ENCODE data around the gene MSI2. TPM values are rescaled to one million over a fixed set of nuclear protein-coding genes. Genes with fewer than 3 reads are reported as not detected.

MSI2 gene
- total RNA-seq, 2 donors from 2014 or later: 88.3 to 114 TPM

DNA sequence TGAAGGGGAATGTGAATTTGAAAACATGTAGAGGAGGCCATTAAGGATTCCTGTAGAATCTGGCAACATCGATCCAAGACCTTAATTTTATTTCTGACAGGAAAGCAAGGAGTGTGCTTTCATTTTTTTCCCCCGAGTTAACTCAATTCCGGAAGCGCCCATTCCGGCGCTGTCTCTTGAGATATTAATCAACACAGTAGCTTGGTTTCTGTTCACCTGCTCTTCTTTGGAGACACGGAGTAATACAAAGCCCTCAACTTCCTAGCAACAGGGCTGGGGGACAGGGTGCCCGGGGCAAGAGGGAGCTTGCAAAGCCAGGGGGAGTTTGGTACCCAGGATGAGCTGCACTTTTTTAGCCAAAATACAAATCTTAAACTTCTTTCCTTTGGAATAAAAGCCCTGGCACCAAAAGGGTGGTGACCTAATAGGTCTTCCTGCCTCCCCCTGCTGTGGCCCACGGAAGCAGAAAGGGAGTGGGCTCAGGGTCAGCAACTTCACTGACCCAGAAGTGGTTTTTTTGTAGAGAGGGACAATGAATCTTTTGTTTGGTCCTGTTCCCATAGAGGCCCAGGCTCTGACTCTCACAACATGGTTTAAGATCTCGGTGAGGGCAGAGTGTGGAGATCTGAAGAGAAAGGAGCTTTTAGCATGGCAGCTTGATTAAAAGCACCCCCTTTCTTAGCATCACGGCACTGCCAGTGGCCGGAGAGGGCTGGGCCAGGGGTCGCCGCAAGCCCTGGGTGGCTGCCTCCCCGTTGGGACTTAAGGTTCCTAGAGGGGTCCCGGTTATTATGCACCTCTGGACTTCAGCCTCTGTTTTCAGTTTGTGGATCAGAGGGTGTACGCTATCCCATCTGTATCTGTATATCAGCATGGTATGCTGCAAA, 281.4 kb downstream of the MSI2 start:
- H3K36me3 ChIP-seq (ENCODE audit: control insufficient read depth, insufficient read depth, low read length): no peaks in the 10 kb centered on the region
- no peak for DNase-seq
- H3K27ac Mint-ChIP-seq: no peak overlapping the region
- no peak overlapping the region for H3K4me3 Mint-ChIP-seq
- peaks cover 24% of the 10 kb centered on the region for H3K27me3 ChIP-seq (ENCODE audit: control insufficient read depth, insufficient read depth, low read length, poor library complexity, severe bottlenecking)
- TF ChIP-seq, protein P1, sequence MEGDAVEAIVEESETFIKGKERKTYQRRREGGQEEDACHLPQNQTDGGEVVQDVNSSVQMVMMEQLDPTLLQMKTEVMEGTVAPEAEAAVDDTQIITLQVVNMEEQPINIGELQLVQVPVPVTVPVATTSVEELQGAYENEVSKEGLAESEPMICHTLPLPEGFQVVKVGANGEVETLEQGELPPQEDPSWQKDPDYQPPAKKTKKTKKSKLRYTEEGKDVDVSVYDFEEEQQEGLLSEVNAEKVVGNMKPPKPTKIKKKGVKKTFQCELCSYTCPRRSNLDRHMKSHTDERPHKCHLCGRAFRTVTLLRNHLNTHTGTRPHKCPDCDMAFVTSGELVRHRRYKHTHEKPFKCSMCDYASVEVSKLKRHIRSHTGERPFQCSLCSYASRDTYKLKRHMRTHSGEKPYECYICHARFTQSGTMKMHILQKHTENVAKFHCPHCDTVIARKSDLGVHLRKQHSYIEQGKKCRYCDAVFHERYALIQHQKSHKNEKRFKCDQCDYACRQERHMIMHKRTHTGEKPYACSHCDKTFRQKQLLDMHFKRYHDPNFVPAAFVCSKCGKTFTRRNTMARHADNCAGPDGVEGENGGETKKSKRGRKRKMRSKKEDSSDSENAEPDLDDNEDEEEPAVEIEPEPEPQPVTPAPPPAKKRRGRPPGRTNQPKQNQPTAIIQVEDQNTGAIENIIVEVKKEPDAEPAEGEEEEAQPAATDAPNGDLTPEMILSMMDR (conservative IDR thresholded peaks at IDR 0.05): no peak
- peak overlapping the region; percentile 98 for H3K27ac ChIP-seq (ENCODE audit: low read depth, low read length)
- H3K4me3 ChIP-seq (ENCODE audit: low read length): no peak overlapping the region
- H3K9me3 Mint-ChIP-seq: peaks cover 2% of the 10 kb centered on the region
- peaks cover 23% of the 10 kb centered on the region for H3K4me1 ChIP-seq (ENCODE audit: control insufficient read depth, insufficient read depth, low read length)
- peaks cover 49% of the 10 kb centered on the region for H3K4me1 Mint-ChIP-seq
- H3K9me3 ChIP-seq (ENCODE audit: control insufficient read depth, low read length): no peaks in the 10 kb centered on the region
- WGBS, 2 experiments (ENCODE audit: insufficient coverage in 1 of 2, insufficient read length in 1 of 2): 67 to 84% methylated on average over 11 to 17 of the region's 17 CpGs
- H3K36me3 Mint-ChIP-seq (ENCODE audit: low read depth): peaks cover 3% of the 10 kb centered on the region
- peaks cover 30% of the 10 kb centered on the region for H3K27me3 Mint-ChIP-seq (ENCODE audit: insufficient read depth)
- H3K9ac ChIP-seq (ENCODE audit: extremely low read depth, low read length, poor library complexity, severe bottlenecking): no peak overlapping the region

DNA sequence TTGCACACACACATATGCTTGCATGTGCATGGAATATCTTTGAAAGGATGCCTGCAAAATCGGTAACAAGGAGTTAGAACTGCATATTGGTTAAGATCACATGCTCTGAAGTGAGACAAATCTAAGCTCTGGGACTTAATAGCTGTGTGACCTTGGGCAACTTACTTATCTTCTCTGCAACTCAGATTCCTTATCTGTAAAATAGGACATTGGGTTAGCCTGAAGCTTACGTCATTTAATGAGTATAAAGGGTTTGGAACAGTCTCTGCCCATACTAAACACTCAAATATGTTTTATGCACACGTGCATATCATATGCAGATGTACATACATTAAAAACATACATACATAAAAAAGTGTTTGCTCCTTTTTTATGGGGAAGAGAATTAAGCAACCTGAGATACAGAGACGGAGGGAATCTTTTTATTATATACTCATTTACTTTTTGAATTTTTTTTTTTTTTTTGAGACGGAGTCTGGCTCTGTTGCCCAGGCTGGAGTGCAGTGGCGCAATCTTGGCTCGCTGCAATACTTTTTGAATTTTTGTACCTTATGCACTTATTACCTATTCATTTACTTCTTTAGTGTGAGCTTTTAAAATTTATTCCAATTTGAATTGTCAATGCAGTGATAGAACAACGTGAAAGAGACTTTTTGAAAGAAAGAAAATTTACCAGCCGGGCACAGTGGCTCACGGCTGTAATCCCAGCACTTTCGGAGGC, 282.6 kb downstream of the MSI2 start:
- Mint-ChIP-seq H3K4me3 (no peak overlapping the region), H3K27ac (no peak overlapping the region), H3K36me3 (ENCODE audit: low read depth) (peaks cover 3% of the 10 kb centered on the region), H3K4me1 (peaks cover 56% of the 10 kb centered on the region), H3K9me3 (peaks cover 2% of the 10 kb centered on the region), H3K27me3 (ENCODE audit: insufficient read depth) (peaks cover 24% of the 10 kb centered on the region)
- H3K4me1 ChIP-seq (ENCODE audit: control insufficient read depth, insufficient read depth, low read length): peaks cover 23% of the 10 kb centered on the region
- TF ChIP-seq, protein P1 (conservative IDR thresholded peaks at IDR 0.05): no peak
- no peaks in the 10 kb centered on the region for H3K9me3 ChIP-seq (ENCODE audit: control insufficient read depth, low read length)
- no peak overlapping the region for H3K9ac ChIP-seq (ENCODE audit: extremely low read depth, low read length, poor library complexity, severe bottlenecking)
- 78 to 92% methylated on average over 7 of the region's 11 CpGs for WGBS, 2 experiments (ENCODE audit: insufficient coverage in 1 of 2, insufficient read length in 1 of 2)
- H3K27me3 ChIP-seq (ENCODE audit: control insufficient read depth, insufficient read depth, low read length, poor library complexity, severe bottlenecking): peaks cover 24% of the 10 kb centered on the region
- H3K36me3 ChIP-seq (ENCODE audit: control insufficient read depth, insufficient read depth, low read length): no peaks in the 10 kb centered on the region
- H3K4me3 ChIP-seq (ENCODE audit: low read length): no peak overlapping the region
- no peak for DNase-seq
- peak overlapping the region; percentile 98 for H3K27ac ChIP-seq (ENCODE audit: low read depth, low read length)

DNA sequence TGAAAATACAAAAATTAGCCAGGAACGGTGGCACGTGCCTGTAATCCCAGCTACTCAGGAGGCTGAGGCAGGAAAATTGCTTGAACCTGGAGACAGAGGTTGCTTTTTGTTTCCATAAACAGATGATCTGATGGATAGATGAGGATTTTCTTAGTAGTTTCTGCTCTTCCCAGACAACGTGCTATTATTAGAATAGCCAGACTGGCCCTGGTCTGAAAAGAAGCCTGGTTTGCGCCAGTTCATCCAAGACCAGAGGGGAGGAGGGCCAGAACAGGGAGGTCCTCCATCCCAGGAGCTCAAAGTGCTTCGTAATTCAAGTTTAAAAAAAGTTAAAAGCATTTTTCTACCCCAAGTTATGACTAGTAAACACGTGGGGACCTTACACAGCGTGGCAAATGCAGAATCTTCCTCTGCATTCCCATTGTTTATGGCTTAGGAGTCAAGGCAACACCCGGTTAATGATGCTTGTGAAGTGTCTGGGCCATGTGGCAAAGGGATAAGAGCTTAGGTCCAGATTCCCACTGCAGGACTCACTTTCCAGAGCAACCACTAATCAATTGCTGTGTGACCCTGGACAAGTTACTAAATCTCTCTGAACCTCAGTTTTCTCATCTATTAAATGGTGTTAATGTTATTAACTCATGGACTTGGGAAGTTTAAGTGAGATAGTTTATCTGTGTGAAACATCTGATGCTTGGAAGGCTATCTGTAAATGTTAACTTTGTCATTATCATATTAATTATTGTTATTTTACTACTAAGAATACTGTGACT, 283.4 kb downstream of the MSI2 start:
- DNase-seq: no peak
- Mint-ChIP-seq H3K9me3 (peaks cover 2% of the 10 kb centered on the region), H3K4me1 (peaks cover 62% of the 10 kb centered on the region), H3K36me3 (ENCODE audit: low read depth) (peaks cover 2% of the 10 kb centered on the region), H3K27ac (no peak overlapping the region), H3K4me3 (no peak overlapping the region), H3K27me3 (ENCODE audit: insufficient read depth) (peaks cover 24% of the 10 kb centered on the region)
- Histone ChIP-seq H3K9me3 (ENCODE audit: control insufficient read depth, low read length) (no peaks in the 10 kb centered on the region), H3K4me1 (ENCODE audit: control insufficient read depth, insufficient read depth, low read length) (peaks cover 25% of the 10 kb centered on the region), H3K36me3 (ENCODE audit: control insufficient read depth, insufficient read depth, low read length) (no peaks in the 10 kb centered on the region), H3K27ac (ENCODE audit: low read depth, low read length) (peak overlapping the region; percentile 19), H3K27me3 (ENCODE audit: control insufficient read depth, insufficient read depth, low read length, poor library complexity, severe bottlenecking) (peaks cover 24% of the 10 kb centered on the region), H3K4me3 (ENCODE audit: low read length) (no peak overlapping the region), H3K9ac (ENCODE audit: extremely low read depth, low read length, poor library complexity, severe bottlenecking) (no peak overlapping the region)
- TF ChIP-seq, protein P1 (conservative IDR thresholded peaks at IDR 0.05): no peak
- WGBS, 2 experiments (ENCODE audit: insufficient coverage in 1 of 2, insufficient read length in 1 of 2): 84 to 92% methylated on average over 7 to 8 of the region's 8 CpGs

All from endodermal cell (in vitro differentiated cells).